B cell (primary cell): ENCODE data around the gene EIF3K.

Source experiments
- CTCF ChIP-seq: fragments of 200-600 bp; IDR thresholded peaks from one replicate; pipeline ENCODE4 v1.8.0; 2022; ENCODE audit warnings: antibody characterized with exemption, mild to moderate bottlenecking
- EZH2 ChIP-seq: IDR thresholded peaks from 2 replicates; pipeline ENCODE4 v1.6.1; 2012; ENCODE audit warnings: borderline replicate concordance, low read depth, mild to moderate bottlenecking, moderate library complexity, low read length; ENCODE audit not compliant: insufficient read depth, poor library complexity, severe bottlenecking

DNA sequence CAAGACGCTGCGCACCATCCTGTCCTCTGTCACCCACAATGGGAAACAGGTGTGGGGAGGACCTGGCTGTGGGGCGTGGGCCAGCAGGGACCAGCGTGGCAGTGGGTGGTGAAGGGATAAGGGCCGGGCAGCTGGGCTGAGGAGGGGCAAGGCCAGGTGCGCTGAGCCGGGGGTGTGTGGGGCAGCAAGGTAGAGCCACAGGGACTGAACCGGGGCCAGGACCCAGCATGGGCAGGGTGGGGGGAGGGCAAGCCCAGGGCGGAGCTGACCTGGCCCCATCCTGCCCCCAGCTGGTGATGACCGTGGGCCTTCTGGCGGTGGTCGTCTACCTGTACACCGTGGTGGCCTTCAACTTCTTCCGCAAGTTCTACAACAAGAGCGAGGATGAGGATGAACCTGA is 38.9 kb upstream of the EIF3K start:
- TF ChIP-seq CTCF: no peak
- no peak for TF ChIP-seq EZH2
